ENCODE data around the gene KBTBD4.

KBTBD4 gene

GRCh38 chr11:47578524-47579494 lies at the start of gene KBTBD4, which contains the start of gene NDUFS3:
TSS of gene KBTBD4 (minus strand) at chr11:47578970. CDS start at chr11:47578951, 19 bp downstream.
TSS of gene NDUFS3 (plus strand) at chr11:47579074. CDS start at chr11:47579092, 18 bp downstream.
- peak within 1 kb of the TSS; percentile 65 for H3K27ac ChIP-seq

GRCh38 chr11:47628026-47628425 lies 49.3 kb upstream of the KBTBD4 start:
- DNase-seq (ENCODE audit: low read depth, low spot score) = no peak
- H3K27ac ChIP-seq = no peak overlapping the region

More at GRCh38 chr11:47578524-47579494, at the start of gene KBTBD4, which contains the start of gene NDUFS3:
- peak; percentile 52 for DNase-seq (ENCODE audit: low read depth, low spot score)

- no peak for DNase-seq (ENCODE audit: low read depth, low spot score)
- no peak overlapping the region for H3K27ac ChIP-seq
Measured at GRCh38 chr11:47626234-47626633, 47.5 kb upstream of the KBTBD4 start.

GRCh38 chr11:47620836-47621378 lies 42.1 kb upstream of the KBTBD4 start:
- H3K27ac ChIP-seq = peak overlapping the region; percentile 43

GRCh38 chr11:47617417-47617809 lies 38.6 kb upstream of the KBTBD4 start:
- no peak overlapping the region for H3K27ac ChIP-seq
- DNase-seq (ENCODE audit: low read depth, low spot score) = no peak

More at GRCh38 chr11:47620836-47621378, 42.1 kb upstream of the KBTBD4 start:
- no peak for DNase-seq (ENCODE audit: low read depth, low spot score)

GRCh38 chr11:47616726-47617416 lies 38.1 kb upstream of the KBTBD4 start:
- no peak for DNase-seq (ENCODE audit: low read depth, low spot score)
- H3K27ac ChIP-seq = no peak overlapping the region

- no peak for DNase-seq (ENCODE audit: low read depth, low spot score)
- H3K27ac ChIP-seq = no peak overlapping the region
Measured at GRCh38 chr11:47615249-47615648, 36.5 kb upstream of the KBTBD4 start.

- no peak overlapping the region for H3K27ac ChIP-seq
Measured at GRCh38 chr11:47611348-47611794, 32.6 kb upstream of the KBTBD4 start.

GRCh38 chr11:47609675-47610074 lies 30.9 kb upstream of the KBTBD4 start:
- no peak overlapping the region for H3K27ac ChIP-seq
- DNase-seq (ENCODE audit: low read depth, low spot score) = no peak

More at GRCh38 chr11:47611348-47611794, 32.6 kb upstream of the KBTBD4 start:
- no peak for DNase-seq (ENCODE audit: low read depth, low spot score)

GRCh38 chr11:47607380-47607779 lies 28.6 kb upstream of the KBTBD4 start:
- H3K27ac ChIP-seq = no peak overlapping the region
- no peak for DNase-seq (ENCODE audit: low read depth, low spot score)

GRCh38 chr11:47606731-47607130 lies 28.0 kb upstream of the KBTBD4 start:
- H3K27ac ChIP-seq = no peak overlapping the region
- DNase-seq (ENCODE audit: low read depth, low spot score) = no peak

- H3K27ac ChIP-seq = no peak overlapping the region
- DNase-seq (ENCODE audit: low read depth, low spot score) = no peak
Measured at GRCh38 chr11:47605921-47606320, 27.2 kb upstream of the KBTBD4 start.

- H3K27ac ChIP-seq = no peak overlapping the region
- no peak for DNase-seq (ENCODE audit: low read depth, low spot score)
Measured at GRCh38 chr11:47603295-47603694, 24.5 kb upstream of the KBTBD4 start.

GRCh38 chr11:47599902-47600301 lies 21.1 kb upstream of the KBTBD4 start:
- no peak overlapping the region for H3K27ac ChIP-seq
- DNase-seq (ENCODE audit: low read depth, low spot score) = no peak

- no peak overlapping the region for H3K27ac ChIP-seq
- DNase-seq (ENCODE audit: low read depth, low spot score) = no peak
Measured at GRCh38 chr11:47595967-47596366, 17.2 kb upstream of the KBTBD4 start.

GRCh38 chr11:47595029-47595428 lies 16.3 kb upstream of the KBTBD4 start:
- DNase-seq (ENCODE audit: low read depth, low spot score) = no peak
- H3K27ac ChIP-seq = no peak overlapping the region

GRCh38 chr11:47593934-47594855 lies 15.4 kb upstream of the KBTBD4 start, which contains the start of gene C1QTNF4:
TSS of gene C1QTNF4 (minus strand) at chr11:47594411. CDS start at chr11:47590810, 3,601 bp downstream.
- no peak within 1 kb of the TSS for H3K27ac ChIP-seq
- DNase-seq (ENCODE audit: low read depth, low spot score) = no peak

- no peak for DNase-seq (ENCODE audit: low read depth, low spot score)
- no peak overlapping the region for H3K27ac ChIP-seq
Measured at GRCh38 chr11:47593492-47593933, 14.7 kb upstream of the KBTBD4 start.

GRCh38 chr11:47592970-47593369 lies 14.2 kb upstream of the KBTBD4 start:
- DNase-seq (ENCODE audit: low read depth, low spot score) = no peak
- no peak overlapping the region for H3K27ac ChIP-seq
